ENCODE results near the gene POLL.

DNA sequence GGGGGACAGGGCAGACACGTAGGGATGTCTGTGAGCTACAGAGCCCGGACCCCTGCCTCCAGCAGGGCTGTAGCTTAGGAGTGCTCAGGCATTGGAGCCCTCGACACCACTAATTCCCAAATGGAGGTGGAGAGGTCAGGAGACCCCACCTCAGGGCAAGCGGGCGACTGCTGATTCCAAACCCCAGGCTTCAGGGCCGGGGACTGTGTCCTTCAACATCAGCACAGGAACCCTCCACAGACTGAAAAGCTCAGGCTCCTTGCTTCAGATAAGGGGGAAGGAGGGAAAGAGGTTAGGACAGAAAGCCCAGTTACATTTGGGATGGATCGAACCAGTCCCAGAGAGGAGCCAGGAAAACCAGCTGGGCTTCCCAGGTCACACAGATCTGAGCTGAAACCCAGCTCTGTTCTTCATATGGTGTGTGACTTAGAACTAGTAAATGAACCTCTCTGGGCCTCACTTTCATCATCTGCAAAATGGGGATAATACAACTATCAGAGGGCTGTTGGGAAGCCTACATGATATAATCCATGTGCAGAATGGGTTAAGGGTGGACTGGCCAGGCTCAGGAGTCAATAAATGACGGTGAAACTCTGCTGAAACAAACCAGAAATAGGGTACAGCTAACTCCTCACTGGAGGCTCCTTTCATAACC is 16.7 kb downstream of the POLL start:
- TF ChIP-seq CTCF (IDR thresholded peaks at IDR 0.05) = no peak
- no peak for TF ChIP-seq POLR2A (IDR thresholded peaks at IDR 0.05)
